Endothelial cell of umbilical vein (primary cell): ENCODE measurements around the gene GLRA1. TPM values are rescaled to one million over a fixed set of nuclear protein-coding genes. Genes with fewer than 3 reads are reported as not detected.

ENCODE experiments used
- BruUV-seq: library from RNA; stranded (reverse); fragments of 400-500 nt; replicated peaks from 2 replicates; lab custom pipeline; 2021; lab: Mats Ljungman, UMichigan
- CTCF ChIA-PET: fragments of 300-600, 350-600 bp; sonication (Branson Sonifier 250); formaldehyde crosslinking; loops from one replicate; lab custom pipeline; 2021; ENCODE audit warnings: antibody characterized with exemption, inconsistent platforms; lab: Charles Lee
- POLR2A ChIA-PET: fragments of 300-600, 350-600 bp; sonication (Branson Sonifier 250); formaldehyde crosslinking; loops from one replicate; lab custom pipeline; 2021; ENCODE audit warnings: antibody characterized with exemption, inconsistent platforms; lab: Charles Lee
- DNase-seq: peaks from one replicate; pipeline ENCODE4 v3.0.0-alpha.2; 2011; ENCODE audit warnings: low read depth, low spot score
- FAIRE-seq: peaks from 2 replicates; lab custom pipeline; 2011; peaks lifted over from hg19 to GRCh38; lab: Jason Lieb, UNC
- H2AFZ ChIP-seq: 2 replicates; pipeline ENCODE4 v1.6.0; 2012; ENCODE audit warnings: low read depth, low read length, control low read depth, inconsistent platforms
- H3K27ac ChIP-seq: 2 replicates; pipeline ENCODE4 v1.5.1; 2011; ENCODE audit warnings: low read depth, mild to moderate bottlenecking, control low read depth, low read length, moderate library complexity; ENCODE audit not compliant: insufficient read depth
- H3K27me3 ChIP-seq, 2 experiments: 2 replicates each; pipeline versions ENCODE4 v1.6.0 to v1.6.1; 2011; ENCODE audit warnings: low read length in 2 of 2, mixed read lengths in 1 of 2; ENCODE audit not compliant: control insufficient read depth in 2 of 2, insufficient read depth in 2 of 2
- H3K36me3 ChIP-seq, 2 experiments: 2 replicates in 1 of 2; 3 replicates in 1 of 2; pipeline ENCODE4 v1.5.1; 2011; ENCODE audit warnings: low read length in 2 of 2, mild to moderate bottlenecking in 1 of 2, moderate library complexity in 1 of 2; ENCODE audit not compliant: control insufficient read depth in 2 of 2, insufficient read depth in 2 of 2; ENCODE audit errors: extremely low read depth in 1 of 2
- H3K4me1 ChIP-seq: 3 replicates; pipeline ENCODE4 v1.5.1; 2011; ENCODE audit warnings: mild to moderate bottlenecking, low read length; ENCODE audit not compliant: control insufficient read depth, insufficient read depth; ENCODE audit errors: extremely low read depth
- H3K4me2 ChIP-seq: 2 replicates; pipeline ENCODE4 v1.6.1; 2011; ENCODE audit warnings: low read length, control low read depth, mixed read lengths; ENCODE audit not compliant: insufficient read depth
- H3K4me3 ChIP-seq, 3 experiments: fragments of 200-600 bp in 1 of 3; sonication (generic), shearing (Covaris generic) in 1 of 3; replicated peaks in 1 of 3; 2 replicates each; pipeline ENCODE4 v1.5.1; 2011 to 2016; ENCODE audit warnings: control low read depth in 3 of 3, low read length in 3 of 3, mild to moderate bottlenecking in 2 of 3, inconsistent platforms in 1 of 3, low read depth in 1 of 3, moderate library complexity in 1 of 3; ENCODE audit not compliant: insufficient read depth in 1 of 3
- H3K79me2 ChIP-seq: 2 replicates; pipeline ENCODE4 v1.6.0; 2012; ENCODE audit warnings: low read length, inconsistent platforms; ENCODE audit not compliant: control insufficient read depth, insufficient read depth
- H3K9ac ChIP-seq: replicated peaks from 2 replicates; pipeline ENCODE3; 2011; ENCODE audit warnings: low read length, control low read depth; ENCODE audit not compliant: insufficient read depth; ENCODE audit errors: extremely low read depth
- H3K9me1 ChIP-seq: replicated peaks from 3 replicates; pipeline ENCODE4 v1.6.0; 2011; ENCODE audit warnings: mild to moderate bottlenecking, low read length; ENCODE audit not compliant: control insufficient read depth, insufficient read depth; ENCODE audit errors: extremely low read depth
- H3K9me3 ChIP-seq: replicated peaks from 2 replicates; pipeline ENCODE4 v1.5.1; 2012; ENCODE audit warnings: low read length, inconsistent platforms; ENCODE audit not compliant: control insufficient read depth, insufficient read depth
- H4K20me1 ChIP-seq: replicated peaks from 2 replicates; pipeline ENCODE3; 2011; ENCODE audit warnings: mild to moderate bottlenecking, low read length; ENCODE audit not compliant: control insufficient read depth, insufficient read depth; ENCODE audit errors: extremely low read depth
- EZH2 ChIP-seq: IDR thresholded peaks from 2 replicates; pipeline ENCODE4 v1.6.1; 2012; ENCODE audit warnings: borderline replicate concordance, low read depth, mild to moderate bottlenecking, moderate library complexity, low read length, inconsistent platforms; ENCODE audit not compliant: severe bottlenecking
- FOS ChIP-seq: IDR thresholded peaks from 2 replicates; pipeline ENCODE4 v1.6.1; 2011; ENCODE audit warnings: mild to moderate bottlenecking, low read length, moderate library complexity, borderline replicate concordance; ENCODE audit not compliant: insufficient read depth
- GATA2 ChIP-seq: IDR thresholded peaks from 2 replicates; pipeline ENCODE4 v1.7.0; 2011; ENCODE audit warnings: low read depth, mild to moderate bottlenecking, moderate library complexity, mixed read lengths, low read length; ENCODE audit not compliant: insufficient read length, insufficient read depth
- JUN ChIP-seq: IDR thresholded peaks from 2 replicates; pipeline ENCODE4 v1.6.1; 2011; ENCODE audit warnings: borderline replicate concordance, low read depth; ENCODE audit not compliant: insufficient read length, insufficient read depth
- MYC ChIP-seq: IDR thresholded peaks from one replicate; pipeline ENCODE4 v1.6.1; 2011; ENCODE audit warnings: mild to moderate bottlenecking, low read depth, low read length
- POLR2A ChIP-seq: IDR thresholded peaks from 2 replicates; pipeline ENCODE4 v1.6.1; 2012; ENCODE audit warnings: low read depth, mild to moderate bottlenecking, control low read depth, low read length
- POLR2AphosphoS5 ChIP-seq: IDR thresholded peaks from 2 replicates; pipeline ENCODE4 v1.6.1; 2012; ENCODE audit warnings: low read depth, mild to moderate bottlenecking, control low read depth, low read length, moderate library complexity; ENCODE audit not compliant: insufficient read depth
- dilution Hi-C: fragments of 300-500 bp; cut with MboI; formaldehyde crosslinking; loops from one replicate; pipeline ENCODE4 v1.15.0; 2019; ENCODE audit warnings: low sequenced_read_pairs; ENCODE audit not compliant: extremely low pct_ligation_motif_present
- intact Hi-C: fragments of 100-400 bp; cut with micrococcal nuclease; formaldehyde crosslinking; loops from one replicate; pipeline ENCODE4 v1.10.0; 2022
- polyA plus RNA-seq, 4 experiments: library from polyadenylated mRNA; depleted of rRNA in 3 of 4; stranded (reverse) in 3 of 4; unstranded in 1 of 4; fragments of >200 nt; gene quantifications; 2 replicates each; pipeline versions ENCODE4 v1.2.1 to v1.2.3, GENCODE V29; 2011 to 2012; ENCODE audit warnings: missing spikeins in 1 of 4
- total RNA-seq: library from RNA; stranded (reverse); gene quantifications from 2 replicates; pipeline ENCODE4 v1.2.3, GENCODE V29; 2021
- TF ChIP-seq, protein P1 (sequence below), 2 donors: IDR thresholded peaks; 1 replicate in 1 of 2; 2 replicates in 1 of 2; pipeline ENCODE4 v1.5.1; 2011; ENCODE audit warnings: low read length in 2 of 2, mild to moderate bottlenecking in 2 of 2, moderate library complexity in 2 of 2, control low read depth in 1 of 2, inconsistent platforms in 1 of 2, low read depth in 1 of 2; ENCODE audit not compliant: insufficient read depth in 1 of 2; ENCODE audit errors: extremely low read depth in 1 of 2
- TF ChIP-seq, protein P2 (sequence below): IDR thresholded peaks from 2 replicates; pipeline ENCODE4 v1.6.1; 2011; ENCODE audit not compliant: insufficient read depth, insufficient read length

Gene GLRA1
- total and polyA plus RNA-seq, 2 donors (not counting 3 experiments of a cell fraction or from before 2014, with no cell fraction given) = not detected

DNA sequence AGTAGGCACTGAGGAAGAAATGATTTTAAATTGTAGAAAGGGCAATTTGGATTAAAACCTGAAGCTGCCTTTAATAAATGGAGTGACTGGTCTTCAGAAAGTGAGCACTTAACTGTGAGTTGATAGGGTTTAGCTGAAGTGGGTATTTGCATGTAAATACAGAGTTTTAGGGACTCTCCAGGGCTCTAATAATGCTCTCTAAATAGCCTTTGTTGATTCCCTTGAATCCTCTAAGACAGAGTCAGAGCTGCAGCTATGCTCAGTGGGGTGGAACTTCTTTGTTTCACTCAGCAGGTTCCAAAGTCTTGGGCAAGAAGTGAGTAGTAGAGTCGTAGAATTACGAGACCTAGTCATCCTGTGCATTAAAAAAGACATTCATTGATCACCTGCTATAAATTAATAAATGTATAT is 21.4 kb downstream of the GLRA1 start:
- BruUV-seq = no TSS peak
- CTCF ChIA-PET = no interaction called here
- Histone ChIP-seq H3K4me3 (no peak overlapping the region), H3K9me1 (no peaks in the 10 kb centered on the region), H3K9ac (no peak overlapping the region), H3K9me3 (no peaks in the 10 kb centered on the region), H4K20me1 (no peaks in the 10 kb centered on the region), H3K4me1 (no peaks in the 10 kb centered on the region), H3K4me2 (no peak overlapping the region), H3K36me3 (no peaks in the 10 kb centered on the region), H3K27ac (no peak overlapping the region), H3K27me3 (peaks cover 3 to 4% of the 10 kb centered on the region in 2 experiments), H2AFZ (no peak overlapping the region), H3K79me2 (no peaks in the 10 kb centered on the region)
- DNase-seq (no peak), FAIRE-seq (no peak)
- intact Hi-C loops (no loop called here), dilution Hi-C loops (no loop called here)
- POLR2A ChIA-PET = no interaction called here
- TF ChIP-seq MYC = no peak

DNA sequence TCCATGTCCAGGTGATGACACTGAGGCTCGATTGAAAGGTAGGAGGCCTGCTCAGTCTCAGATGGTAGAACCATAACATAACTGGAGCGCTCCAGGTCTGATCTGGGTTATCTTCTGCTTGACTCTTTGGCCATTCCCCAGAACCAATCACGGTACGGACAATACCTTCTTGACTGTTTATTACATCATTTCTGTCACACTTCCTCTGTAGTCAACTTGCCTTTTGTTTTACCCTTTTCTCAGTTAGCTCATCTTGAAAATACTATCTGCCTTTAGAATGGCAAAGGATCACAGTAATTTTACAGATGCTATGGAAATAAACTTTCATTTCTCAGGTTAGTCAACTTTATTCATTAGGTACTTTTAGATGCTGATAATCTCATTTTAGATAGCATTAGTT is 22.4 kb downstream of the GLRA1 start:
- FAIRE-seq (no peak), DNase-seq (no peak)
- Histone ChIP-seq H3K27me3 (peaks cover 3 to 4% of the 10 kb centered on the region in 2 experiments), H3K9ac (no peak overlapping the region), H3K4me2 (no peak overlapping the region), H3K79me2 (no peaks in the 10 kb centered on the region), H2AFZ (no peak overlapping the region), H3K36me3 (no peaks in the 10 kb centered on the region), H3K4me3 (no peak overlapping the region), H3K27ac (no peak overlapping the region), H3K4me1 (no peaks in the 10 kb centered on the region), H3K9me3 (no peaks in the 10 kb centered on the region), H3K9me1 (no peaks in the 10 kb centered on the region), H4K20me1 (no peaks in the 10 kb centered on the region)
- intact Hi-C loops (no loop called here), dilution Hi-C loops (no loop called here)
- TF ChIP-seq FOS = no peak
- TF ChIP-seq MYC = no peak
- TF ChIP-seq POLR2A = no peak
- TF ChIP-seq, protein P1, sequence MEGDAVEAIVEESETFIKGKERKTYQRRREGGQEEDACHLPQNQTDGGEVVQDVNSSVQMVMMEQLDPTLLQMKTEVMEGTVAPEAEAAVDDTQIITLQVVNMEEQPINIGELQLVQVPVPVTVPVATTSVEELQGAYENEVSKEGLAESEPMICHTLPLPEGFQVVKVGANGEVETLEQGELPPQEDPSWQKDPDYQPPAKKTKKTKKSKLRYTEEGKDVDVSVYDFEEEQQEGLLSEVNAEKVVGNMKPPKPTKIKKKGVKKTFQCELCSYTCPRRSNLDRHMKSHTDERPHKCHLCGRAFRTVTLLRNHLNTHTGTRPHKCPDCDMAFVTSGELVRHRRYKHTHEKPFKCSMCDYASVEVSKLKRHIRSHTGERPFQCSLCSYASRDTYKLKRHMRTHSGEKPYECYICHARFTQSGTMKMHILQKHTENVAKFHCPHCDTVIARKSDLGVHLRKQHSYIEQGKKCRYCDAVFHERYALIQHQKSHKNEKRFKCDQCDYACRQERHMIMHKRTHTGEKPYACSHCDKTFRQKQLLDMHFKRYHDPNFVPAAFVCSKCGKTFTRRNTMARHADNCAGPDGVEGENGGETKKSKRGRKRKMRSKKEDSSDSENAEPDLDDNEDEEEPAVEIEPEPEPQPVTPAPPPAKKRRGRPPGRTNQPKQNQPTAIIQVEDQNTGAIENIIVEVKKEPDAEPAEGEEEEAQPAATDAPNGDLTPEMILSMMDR (IDR thresholded peaks at IDR 0.05; ENCODE audit: extremely low read depth in 1 of 2, insufficient read depth in 1 of 2, low read depth in 1 of 2, low read length in 2 of 2) = no peak
- TF ChIP-seq, protein P2, sequence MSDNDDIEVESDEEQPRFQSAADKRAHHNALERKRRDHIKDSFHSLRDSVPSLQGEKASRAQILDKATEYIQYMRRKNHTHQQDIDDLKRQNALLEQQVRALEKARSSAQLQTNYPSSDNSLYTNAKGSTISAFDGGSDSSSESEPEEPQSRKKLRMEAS = no peak
- TF ChIP-seq GATA2 = no peak
- TF ChIP-seq POLR2AphosphoS5 = no peak
- no peak for TF ChIP-seq EZH2
- TF ChIP-seq JUN = no peak
- ChIA-PET POLR2A (no interaction called here), CTCF (no interaction called here)
- no TSS peak for BruUV-seq
